GM21825 (cell line): Measurements from ENCODE around the gene RABAC1.

Source experiments
- ATAC-seq: cut with Tn5 transposase; IDR thresholded peaks from one replicate; pipeline ENCODE4 v1.9.1; 2021; ENCODE audit warnings: mild to moderate bottlenecking, moderate library complexity; ENCODE audit not compliant: unreplicated experiment

The RABAC1 gene

DNA sequence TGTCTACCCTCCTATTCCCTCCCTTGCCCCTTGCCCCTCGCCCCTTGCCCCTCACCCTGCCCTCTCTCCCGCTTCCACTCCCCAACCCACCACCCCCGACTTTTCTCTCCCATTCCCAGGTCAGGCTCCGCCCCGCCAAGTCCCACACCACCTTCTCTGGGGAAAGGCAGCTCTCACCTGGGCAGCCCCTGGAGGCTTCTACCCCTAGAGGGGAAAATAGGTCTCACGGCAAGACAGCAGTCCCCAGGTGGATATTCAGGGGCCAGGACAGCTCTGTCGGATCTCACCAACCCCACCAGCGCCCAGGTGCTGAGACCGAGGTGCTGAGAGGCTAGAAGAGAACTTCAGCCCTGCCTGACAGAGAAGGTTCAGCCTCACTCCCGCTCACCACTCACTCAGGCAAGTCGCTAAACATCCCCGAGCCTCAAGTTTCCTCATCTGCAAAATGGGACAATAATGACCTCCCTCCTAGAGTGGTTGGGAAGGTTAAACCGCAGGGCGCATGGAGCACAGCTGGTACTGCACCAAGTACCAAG lies 29.5 kb downstream of the RABAC1 start:
- ATAC-seq = no peak

DNA sequence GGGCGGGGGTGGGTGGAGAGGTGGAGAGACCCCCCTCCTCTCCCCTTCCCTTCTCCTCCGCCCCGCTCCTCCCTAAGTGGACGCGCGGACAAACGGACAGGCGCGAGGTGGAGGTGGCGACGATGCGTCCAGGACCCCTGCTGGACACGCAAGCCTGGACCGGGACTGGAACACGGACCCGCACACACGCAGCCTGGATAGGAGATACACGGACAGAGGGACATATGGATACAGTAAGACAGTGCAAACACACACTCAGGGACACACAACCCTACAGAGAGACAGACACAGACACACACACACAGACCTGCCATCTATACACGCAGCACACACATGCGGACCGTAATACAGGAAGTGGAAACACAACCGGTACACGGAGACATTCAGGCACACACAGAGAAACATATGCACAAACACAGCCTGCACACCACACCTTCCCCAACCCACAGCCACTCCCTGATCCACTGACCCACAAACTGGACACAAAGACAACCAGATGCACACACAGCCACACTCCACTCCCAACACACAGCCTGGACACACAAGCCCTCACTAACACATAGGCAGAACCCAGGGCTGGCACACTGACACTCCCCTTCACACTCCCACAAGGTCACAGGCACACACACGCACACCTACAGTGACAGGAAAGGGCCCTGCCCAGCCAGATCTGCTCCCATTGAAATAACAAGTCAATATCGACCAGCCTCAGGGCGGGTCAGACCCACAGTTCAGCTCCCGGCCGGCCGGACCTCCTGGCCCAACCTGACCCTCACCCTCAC lies 30.2 kb downstream of the RABAC1 start:
- ATAC-seq = no peak

- ATAC-seq = no peak
Observed at GRCh38 chr19:41928221-41928683, 30.9 kb downstream of the RABAC1 start, which contains the start of gene ERFL. TSS of gene ERFL (minus strand) at chr19:41928449. CDS start at chr19:41912919, 15,530 bp downstream.

DNA sequence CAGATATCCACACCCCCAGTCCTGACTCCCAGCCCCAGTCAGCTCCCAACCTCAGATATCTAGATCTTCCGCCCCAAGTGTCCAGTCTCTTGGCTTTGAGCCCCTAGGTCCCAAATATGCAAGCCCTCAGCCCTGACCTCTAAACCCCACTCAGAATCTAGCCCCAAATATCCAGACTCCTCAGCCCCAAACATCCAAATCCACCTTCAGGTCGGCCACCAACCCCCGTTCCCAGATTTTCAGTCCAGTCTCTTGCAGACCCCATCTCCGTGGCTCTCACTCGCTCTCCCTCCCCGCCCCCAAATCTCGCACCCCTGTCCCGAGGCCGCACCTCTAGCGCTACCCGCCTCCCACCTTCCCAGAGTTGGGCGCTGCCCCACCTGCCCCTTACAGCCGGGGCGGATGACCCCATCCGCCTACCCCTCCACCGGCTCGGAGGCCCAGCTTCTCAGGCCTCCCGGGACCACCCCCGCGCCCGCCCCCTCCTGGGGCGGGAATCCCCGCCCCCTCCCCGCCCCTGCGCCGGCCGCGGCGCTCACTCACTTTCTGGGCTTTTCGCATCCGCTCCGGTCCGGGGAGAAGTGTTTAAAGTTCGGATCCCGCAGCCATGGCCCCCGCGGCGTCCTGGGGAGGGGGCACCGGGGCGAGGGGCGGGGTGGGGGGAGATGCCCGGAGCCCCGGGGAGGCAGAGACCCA lies 31.5 kb downstream of the RABAC1 start:
- ATAC-seq = no peak

DNA sequence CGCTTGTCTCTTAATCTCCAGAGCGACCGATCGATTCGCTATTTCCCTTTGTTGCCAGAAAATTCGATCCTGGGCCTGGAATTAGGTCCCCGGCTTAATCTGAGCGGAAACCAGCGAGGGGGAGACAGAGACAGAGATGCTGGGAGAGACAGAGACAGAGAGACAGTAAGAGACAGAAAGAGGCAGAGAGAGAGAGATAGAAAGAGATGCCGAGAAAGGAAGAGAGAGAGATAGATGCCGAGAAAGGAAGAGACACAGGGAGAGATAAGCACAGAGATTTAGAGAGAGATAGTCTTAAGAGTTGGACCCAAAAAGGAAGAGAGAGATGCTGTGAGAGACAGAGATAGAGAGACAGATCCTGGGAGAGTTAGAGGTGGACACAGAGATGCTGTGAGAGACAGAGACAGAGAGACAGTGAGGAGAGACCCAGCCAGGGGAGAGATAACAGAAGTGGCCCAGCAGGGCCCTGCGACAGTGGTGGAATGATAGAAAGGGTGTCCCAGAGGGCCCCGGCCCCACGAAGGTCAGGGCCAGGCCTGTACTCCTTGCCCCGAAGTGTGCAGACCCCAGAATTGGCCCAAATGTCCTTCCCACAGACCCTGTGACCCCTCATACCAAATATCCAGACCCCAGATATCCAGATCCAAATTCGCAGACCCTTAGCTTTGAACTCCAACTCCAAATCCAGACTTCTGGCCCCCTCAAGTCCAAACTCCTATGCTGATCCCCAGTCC lies 32.2 kb downstream of the RABAC1 start:
- ATAC-seq = no peak

GRCh38 chr19:41926028-41926762 lies 32.9 kb downstream of the RABAC1 start:
- no peak for ATAC-seq

- no peak for ATAC-seq
Observed at GRCh38 chr19:41925208-41926003, 33.7 kb downstream of the RABAC1 start.

GRCh38 chr19:41924151-41925145 lies 34.7 kb downstream of the RABAC1 start:
- no peak for ATAC-seq

DNA sequence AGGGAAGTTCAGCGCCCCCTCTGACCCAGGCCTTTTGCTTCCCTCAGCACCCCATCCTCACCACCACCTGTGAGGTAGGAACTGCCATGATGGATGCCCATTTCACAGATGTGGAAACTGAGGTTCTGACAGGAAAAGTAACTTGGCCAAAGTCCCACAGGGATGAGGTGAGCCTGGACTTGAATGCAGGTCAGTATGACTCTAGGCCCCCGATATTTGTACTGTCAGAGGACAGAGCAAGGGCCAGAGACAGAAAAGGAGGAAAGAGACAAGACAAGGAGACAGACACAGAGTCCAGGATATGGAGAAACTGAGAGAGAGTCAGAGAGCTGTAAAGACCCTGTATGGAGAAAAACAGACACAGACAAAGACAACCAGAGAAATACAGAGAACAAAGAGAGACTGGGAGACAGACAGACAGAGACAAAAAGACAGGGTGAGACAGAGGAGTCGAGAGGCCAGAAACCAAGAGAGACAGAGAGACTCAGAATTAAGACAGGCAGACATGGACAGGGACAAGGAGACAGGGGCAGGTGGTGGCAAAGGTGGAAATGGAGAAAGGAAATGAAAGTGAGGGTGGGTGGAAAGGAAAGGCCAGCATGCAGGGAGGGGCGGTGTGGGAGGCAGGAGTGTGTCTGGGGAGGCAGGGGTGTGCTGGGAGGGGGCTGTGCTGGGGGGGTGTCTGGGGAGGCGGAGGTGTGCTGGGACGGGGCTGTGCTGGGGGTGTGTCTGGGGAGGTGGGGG lies 35.9 kb downstream of the RABAC1 start:
- no peak for ATAC-seq

GRCh38 chr19:41922585-41922984 lies 36.5 kb downstream of the RABAC1 start:
- ATAC-seq = no peak

GRCh38 chr19:41921577-41922576 lies 37.2 kb downstream of the RABAC1 start:
- ATAC-seq = no peak

GRCh38 chr19:41920882-41921576 lies 38.1 kb downstream of the RABAC1 start:
- no peak for ATAC-seq

DNA sequence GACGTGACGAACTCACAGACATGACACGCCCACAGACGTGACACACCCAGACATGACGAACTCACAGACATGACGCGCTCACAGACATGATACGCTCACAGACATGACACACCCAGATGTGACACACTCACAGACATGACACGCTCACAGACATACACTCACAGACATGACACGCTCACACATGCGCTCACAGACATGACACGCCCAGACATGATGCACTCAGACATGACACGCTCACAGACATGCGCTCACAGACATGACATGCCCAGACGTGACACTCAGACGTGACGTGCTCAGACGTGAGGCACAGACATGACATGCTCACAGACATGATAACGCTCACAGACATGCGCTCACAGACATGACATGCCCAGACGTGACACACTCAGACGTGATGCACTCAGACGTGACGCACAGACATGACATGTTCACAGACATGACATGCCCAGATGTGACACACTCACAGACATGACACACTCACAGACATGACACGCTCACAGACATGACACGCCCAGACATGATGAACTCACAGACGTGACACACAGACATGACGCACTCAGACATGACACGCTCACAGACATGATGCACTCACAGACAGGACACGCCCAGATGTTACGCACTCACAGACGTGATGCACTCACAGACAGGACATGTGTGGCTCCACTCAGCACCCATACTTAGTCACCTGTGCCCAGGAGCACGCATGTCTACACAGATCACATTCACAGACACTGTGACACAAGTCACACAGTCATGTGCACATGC lies 39.0 kb downstream of the RABAC1 start:
- ATAC-seq = no peak

DNA sequence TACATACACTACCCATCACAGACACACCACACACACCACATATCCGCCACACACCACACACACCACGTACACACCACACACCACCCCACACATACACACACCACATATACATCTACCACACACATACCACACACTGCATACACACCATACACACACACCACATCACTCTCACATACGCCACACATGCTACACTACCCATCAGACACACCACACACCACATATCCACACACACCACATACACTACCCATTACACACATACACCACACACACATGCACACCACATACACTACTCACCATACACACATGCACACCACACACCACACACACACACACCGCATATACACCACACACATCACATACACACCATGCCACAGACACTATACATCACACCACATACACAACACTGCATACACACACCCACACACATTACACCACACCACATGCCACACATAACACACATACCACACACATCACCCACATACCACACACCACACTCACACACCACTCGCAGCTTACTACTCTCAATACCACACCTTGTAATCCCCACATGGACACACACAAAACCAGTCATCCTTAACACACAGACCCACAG lies 40.4 kb downstream of the RABAC1 start:
- ATAC-seq = no peak

- ATAC-seq = no peak
Observed at GRCh38 chr19:41918095-41918494, 41.0 kb downstream of the RABAC1 start.
